Osteocyte (in vitro differentiated cells): ENCODE results near the gene GTF2F2. TPM values are rescaled to one million over a fixed set of nuclear protein-coding genes. Genes with fewer than 3 reads are reported as not detected.

ENCODE experiments used
- DNase-seq: peaks from one replicate; pipeline ENCODE4 v3.0.0; 2021; ENCODE audit warnings: mixed read lengths; ENCODE audit not compliant: unreplicated experiment; ENCODE audit errors: extremely low spot score
- H3K27ac Mint-ChIP-seq: one replicate; pipeline ENCODE4 v1.8.0; 2021; ENCODE audit warnings: mild to moderate bottlenecking, mixed read lengths; ENCODE audit not compliant: unreplicated experiment
- H3K27me3 Mint-ChIP-seq: one replicate; pipeline ENCODE4 v1.8.0; 2021; ENCODE audit warnings: mixed read lengths; ENCODE audit not compliant: unreplicated experiment
- H3K36me3 Mint-ChIP-seq: one replicate; pipeline ENCODE4 v1.8.0; 2021; ENCODE audit warnings: mixed read lengths; ENCODE audit not compliant: unreplicated experiment
- H3K4me1 Mint-ChIP-seq: one replicate; pipeline ENCODE4 v1.8.0; 2021; ENCODE audit warnings: mixed read lengths; ENCODE audit not compliant: unreplicated experiment
- H3K4me3 Mint-ChIP-seq: one replicate; pipeline ENCODE4 v1.8.0; 2021; ENCODE audit warnings: mild to moderate bottlenecking, moderate library complexity, mixed read lengths; ENCODE audit not compliant: unreplicated experiment
- H3K9me3 Mint-ChIP-seq: one replicate; pipeline ENCODE4 v1.8.0; 2021; ENCODE audit warnings: mixed read lengths; ENCODE audit not compliant: unreplicated experiment
- CTCF ChIP-seq: fragments of 200-600 bp; sonication (generic); IDR thresholded peaks from 2 replicates; pipeline ENCODE4 v1.5.0; 2021; ENCODE audit warnings: antibody characterized with exemption, mild to moderate bottlenecking, moderate library complexity
- total RNA-seq: library from RNA; stranded (reverse); gene quantifications from 2 replicates; pipeline ENCODE4 v1.2.1, GENCODE V29; 2021

Gene GTF2F2
- total RNA-seq, 1 donor from 2014 or later, result 15.6 TPM

- H3K9me3 Mint-ChIP-seq, result no peaks in the 10 kb centered on the region
- no peaks in the 10 kb centered on the region for H3K36me3 Mint-ChIP-seq
- no peak overlapping the region for H3K4me3 Mint-ChIP-seq
- DNase-seq, result no peak
- H3K27ac Mint-ChIP-seq, result no peak overlapping the region
- peaks cover 12% of the 10 kb centered on the region for H3K27me3 Mint-ChIP-seq
- H3K4me1 Mint-ChIP-seq, result peaks cover 3% of the 10 kb centered on the region
- no peak for TF ChIP-seq CTCF
Measured at GRCh38 chr13:45102136-45102507, 18.2 kb upstream of the GTF2F2 start.

GRCh38 chr13:45103449-45103848, 16.9 kb upstream of the GTF2F2 start:
- Mint-ChIP-seq H3K27me3 (peaks cover 18% of the 10 kb centered on the region), H3K4me1 (peaks cover 3% of the 10 kb centered on the region), H3K27ac (no peak overlapping the region), H3K9me3 (no peaks in the 10 kb centered on the region), H3K36me3 (no peaks in the 10 kb centered on the region), H3K4me3 (no peak overlapping the region)
- TF ChIP-seq CTCF, result no peak
- DNase-seq, result no peak

- no peaks in the 10 kb centered on the region for H3K36me3 Mint-ChIP-seq
- H3K4me1 Mint-ChIP-seq, result peaks cover 3% of the 10 kb centered on the region
- H3K27ac Mint-ChIP-seq, result no peak overlapping the region
- H3K4me3 Mint-ChIP-seq, result no peak overlapping the region
- no peak for TF ChIP-seq CTCF
- H3K9me3 Mint-ChIP-seq, result no peaks in the 10 kb centered on the region
- no peak for DNase-seq
- H3K27me3 Mint-ChIP-seq, result peaks cover 21% of the 10 kb centered on the region
Measured at GRCh38 chr13:45104261-45104660, 16.0 kb upstream of the GTF2F2 start.

- DNase-seq, result no peak
- no peak overlapping the region for H3K4me3 Mint-ChIP-seq
- H3K4me1 Mint-ChIP-seq, result peaks cover 3% of the 10 kb centered on the region
- H3K27ac Mint-ChIP-seq, result no peak overlapping the region
- no peaks in the 10 kb centered on the region for H3K9me3 Mint-ChIP-seq
- H3K27me3 Mint-ChIP-seq, result peaks cover 23% of the 10 kb centered on the region
- TF ChIP-seq CTCF, result no peak
- no peaks in the 10 kb centered on the region for H3K36me3 Mint-ChIP-seq
Measured at GRCh38 chr13:45105895-45106294, 14.4 kb upstream of the GTF2F2 start.

- Mint-ChIP-seq H3K4me3 (no peak overlapping the region), H3K9me3 (no peaks in the 10 kb centered on the region), H3K4me1 (no peaks in the 10 kb centered on the region), H3K36me3 (no peaks in the 10 kb centered on the region), H3K27me3 (peaks cover 27% of the 10 kb centered on the region), H3K27ac (no peak overlapping the region)
- no peak for DNase-seq
- TF ChIP-seq CTCF, result no peak
Measured at GRCh38 chr13:45107539-45107938, 12.8 kb upstream of the GTF2F2 start.
